Measurements from ENCODE around the gene ARHGAP32.

ARHGAP32 gene

GRCh38 chr11:129192150-129192549, at the start of gene ARHGAP32:
Gene ARHGAP32 (minus strand): TSS chr11:129192325. CDS start chr11:129192198, 127 bp downstream.
- no peak for DNase-seq (ENCODE audit: low read depth in 1 of 2, low spot score in 1 of 2)

GRCh38 chr11:129239207-129239606, 47.1 kb upstream of the ARHGAP32 start:
- no peak for DNase-seq (ENCODE audit: low read depth in 1 of 2, low spot score in 1 of 2)

GRCh38 chr11:129237880-129238638, 45.9 kb upstream of the ARHGAP32 start:
- no peak for DNase-seq (ENCODE audit: low read depth in 1 of 2, low spot score in 1 of 2)

GRCh38 chr11:129237456-129237855, 45.3 kb upstream of the ARHGAP32 start:
- no peak for DNase-seq (ENCODE audit: low read depth in 1 of 2, low spot score in 1 of 2)

- DNase-seq (ENCODE audit: low read depth in 1 of 2, low spot score in 1 of 2): no peak
Measured at GRCh38 chr11:129236850-129237249, 44.7 kb upstream of the ARHGAP32 start.

GRCh38 chr11:129234978-129235377, 42.9 kb upstream of the ARHGAP32 start:
- no peak for DNase-seq (ENCODE audit: low read depth in 1 of 2, low spot score in 1 of 2)

- no peak for DNase-seq (ENCODE audit: low read depth in 1 of 2, low spot score in 1 of 2)
Measured at GRCh38 chr11:129230006-129230405, 37.9 kb upstream of the ARHGAP32 start.

- DNase-seq (ENCODE audit: low read depth in 1 of 2, low spot score in 1 of 2): no peak
Measured at GRCh38 chr11:129226207-129226798, 34.2 kb upstream of the ARHGAP32 start.

GRCh38 chr11:129225190-129225589, 33.1 kb upstream of the ARHGAP32 start:
- no peak for DNase-seq (ENCODE audit: low read depth in 1 of 2, low spot score in 1 of 2)

- DNase-seq (ENCODE audit: low read depth in 1 of 2, low spot score in 1 of 2): no peak
Measured at GRCh38 chr11:129224538-129224937, 32.4 kb upstream of the ARHGAP32 start.

- no peak for DNase-seq (ENCODE audit: low read depth in 1 of 2, low spot score in 1 of 2)
Measured at GRCh38 chr11:129223701-129224149, 31.6 kb upstream of the ARHGAP32 start.

GRCh38 chr11:129223260-129223659, 31.1 kb upstream of the ARHGAP32 start:
- DNase-seq (ENCODE audit: low read depth in 1 of 2, low spot score in 1 of 2): no peak

- DNase-seq (ENCODE audit: low read depth in 1 of 2, low spot score in 1 of 2): no peak
Measured at GRCh38 chr11:129222158-129222557, 30.0 kb upstream of the ARHGAP32 start.

GRCh38 chr11:129215506-129216245, 23.6 kb upstream of the ARHGAP32 start:
- DNase-seq (ENCODE audit: low read depth in 1 of 2, low spot score in 1 of 2): no peak

GRCh38 chr11:129214710-129215295, 22.7 kb upstream of the ARHGAP32 start:
- no peak for DNase-seq (ENCODE audit: low read depth in 1 of 2, low spot score in 1 of 2)

GRCh38 chr11:129213261-129213660, 21.1 kb upstream of the ARHGAP32 start:
- no peak for DNase-seq (ENCODE audit: low read depth in 1 of 2, low spot score in 1 of 2)

GRCh38 chr11:129211397-129211796, 19.3 kb upstream of the ARHGAP32 start:
- no peak for DNase-seq (ENCODE audit: low read depth in 1 of 2, low spot score in 1 of 2)

GRCh38 chr11:129210831-129211181, 18.7 kb upstream of the ARHGAP32 start:
- DNase-seq (ENCODE audit: low read depth in 1 of 2, low spot score in 1 of 2): no peak

- DNase-seq (ENCODE audit: low read depth in 1 of 2, low spot score in 1 of 2): no peak
Measured at GRCh38 chr11:129209891-129210830, 18.0 kb upstream of the ARHGAP32 start.

GRCh38 chr11:129208863-129209262, 16.7 kb upstream of the ARHGAP32 start:
- DNase-seq (ENCODE audit: low read depth in 1 of 2, low spot score in 1 of 2): no peak
